GM19238 (cell line): ENCODE measurements around the gene FAM53C.

Source experiments
- DNase-seq: peaks from one replicate; pipeline ENCODE4 v3.0.0; 2011; ENCODE audit warnings: low spot score; ENCODE audit not compliant: insufficient read length

FAM53C gene

GRCh38 chr5:138351056-138351455 is 13.0 kb downstream of the FAM53C start:
- no peak for DNase-seq

GRCh38 chr5:138351517-138351916 is 13.5 kb downstream of the FAM53C start:
- DNase-seq: no peak

GRCh38 chr5:138352071-138352721 is 14.1 kb downstream of the FAM53C start, which contains the start of gene KDM3B:
KDM3B (plus strand) TSS chr5:138352685; CDS start chr5:138352796, 111 bp downstream.
- DNase-seq: peak; percentile 92

GRCh38 chr5:138352722-138353559 is 14.9 kb downstream of the FAM53C start:
- DNase-seq: peak; percentile 70

- no peak for DNase-seq
These were observed 15.6 kb downstream of the FAM53C start for GRCh38 chr5:138353560-138354080.

GRCh38 chr5:138354387-138354786 is 16.3 kb downstream of the FAM53C start:
- no peak for DNase-seq

- peak; percentile 60 for DNase-seq
These were observed 16.9 kb downstream of the FAM53C start for GRCh38 chr5:138354926-138355378.

GRCh38 chr5:138359621-138360020 is 21.6 kb downstream of the FAM53C start:
- DNase-seq: no peak

- no peak for DNase-seq
These were observed 22.9 kb downstream of the FAM53C start for GRCh38 chr5:138360941-138361452.

GRCh38 chr5:138364576-138364975 is 26.5 kb downstream of the FAM53C start:
- DNase-seq: no peak

GRCh38 chr5:138366632-138367382 is 28.7 kb downstream of the FAM53C start:
- no peak for DNase-seq

GRCh38 chr5:138369261-138369660 is 31.2 kb downstream of the FAM53C start:
- DNase-seq: no peak

- DNase-seq: no peak
These were observed 31.6 kb downstream of the FAM53C start for GRCh38 chr5:138369706-138370105.

GRCh38 chr5:138370537-138370936 is 32.5 kb downstream of the FAM53C start:
- no peak for DNase-seq

- no peak for DNase-seq
These were observed 33.4 kb downstream of the FAM53C start for GRCh38 chr5:138371454-138371853.

- DNase-seq: peak; percentile 15
These were observed 34.2 kb downstream of the FAM53C start for GRCh38 chr5:138372225-138372624.

GRCh38 chr5:138372653-138373052 is 34.6 kb downstream of the FAM53C start:
- DNase-seq: no peak

GRCh38 chr5:138382347-138382746 is 44.3 kb downstream of the FAM53C start:
- no peak for DNase-seq

GRCh38 chr5:138385660-138386059 is 47.6 kb downstream of the FAM53C start:
- no peak for DNase-seq

GRCh38 chr5:138386290-138386689 is 48.2 kb downstream of the FAM53C start:
- DNase-seq: no peak

- DNase-seq: no peak
These were observed 51.3 kb downstream of the FAM53C start for GRCh38 chr5:138389332-138389731.
